GM23338 (cell line): ENCODE results near the gene TP53BP2. TPM values are rescaled to one million over a fixed set of nuclear protein-coding genes. Genes with fewer than 3 reads are reported as not detected.

Experiments
- ATAC-seq: fragments of 200-7000 bp; cut with Tn5 transposase; 3 replicates; pipeline ENCODE4 v1.9.1; 2020
- DNase-seq: peaks from one replicate; pipeline ENCODE4 v3.0.0-alpha.2; 2015; ENCODE audit warnings: low spot score
- H2AFZ ChIP-seq: fragments of 200-600 bp; sonication (generic); 2 replicates; pipeline ENCODE4 v1.8.0; 2016; ENCODE audit warnings: antibody characterized with exemption, mild to moderate bottlenecking, moderate library complexity
- H3F3A ChIP-seq: fragments of 200-600 bp; sonication (generic); replicated peaks from 2 replicates; pipeline ENCODE4 v1.8.0; 2017; ENCODE audit warnings: antibody characterized with exemption, mixed run types, low read depth
- H3K27ac ChIP-seq: fragments of 200-600 bp; sonication (generic); 2 replicates; pipeline ENCODE4 v1.6.1; 2016; ENCODE audit warnings: low read depth
- H3K27me3 ChIP-seq: fragments of 200-600 bp; sonication (generic); 2 replicates; pipeline ENCODE4 v1.8.0; 2016; ENCODE audit warnings: mild to moderate bottlenecking, mixed run types, moderate library complexity; ENCODE audit not compliant: insufficient read depth
- H3K36me3 ChIP-seq: fragments of 200-600 bp; sonication (generic); 2 replicates; pipeline ENCODE4 v1.8.0; 2016; ENCODE audit warnings: mild to moderate bottlenecking; ENCODE audit not compliant: insufficient read depth
- H3K4me1 ChIP-seq: fragments of 200-600 bp; sonication (generic); 2 replicates; pipeline ENCODE4 v1.8.0; 2016; ENCODE audit warnings: mild to moderate bottlenecking, moderate library complexity; ENCODE audit not compliant: insufficient read depth
- H3K4me2 ChIP-seq: fragments of 200-600 bp; sonication (generic); 2 replicates; pipeline ENCODE4 v1.7.1; 2017; ENCODE audit warnings: mixed run types
- H3K4me3 ChIP-seq: fragments of 200-600 bp; sonication (generic); 2 replicates; pipeline ENCODE4 v1.6.1; 2016; ENCODE audit warnings: mixed run types
- H3K79me2 ChIP-seq: fragments of 200-600 bp; sonication (generic); replicated peaks from 2 replicates; pipeline ENCODE4 v1.8.0; 2017; ENCODE audit warnings: mild to moderate bottlenecking; ENCODE audit not compliant: insufficient read depth
- H3K9me2 ChIP-seq: fragments of 200-600 bp; sonication (generic); 2 replicates; pipeline ENCODE4 v1.8.0; 2017; ENCODE audit not compliant: insufficient read depth
- H4K20me1 ChIP-seq: fragments of 200-600 bp; sonication (generic); replicated peaks from 2 replicates; pipeline ENCODE4 v1.8.0; 2017; ENCODE audit warnings: mild to moderate bottlenecking; ENCODE audit not compliant: insufficient read depth
- H3K27ac Mint-ChIP-seq: 2 replicates; pipeline ENCODE4 v1.8.0; 2020; ENCODE audit warnings: inconsistent platforms, mild to moderate bottlenecking, moderate library complexity, mixed read lengths
- H3K27me3 Mint-ChIP-seq: 3 replicates; pipeline ENCODE4 v1.8.0; 2022; ENCODE audit warnings: low read depth, mild to moderate bottlenecking, moderate library complexity, mixed read lengths, inconsistent platforms; ENCODE audit not compliant: insufficient read depth, poor library complexity
- H3K36me3 Mint-ChIP-seq: 3 replicates; pipeline ENCODE4 v1.8.0; 2021; ENCODE audit warnings: low read depth, mild to moderate bottlenecking, inconsistent platforms, moderate library complexity, mixed read lengths
- H3K4me1 Mint-ChIP-seq: 3 replicates; pipeline ENCODE4 v1.8.0; 2020; ENCODE audit warnings: mild to moderate bottlenecking, inconsistent platforms, mixed read lengths
- H3K4me3 Mint-ChIP-seq: 3 replicates; pipeline ENCODE4 v1.8.0; 2021; ENCODE audit warnings: moderate library complexity, mild to moderate bottlenecking, inconsistent platforms, mixed read lengths
- H3K9me3 Mint-ChIP-seq: 3 replicates; pipeline ENCODE4 v1.8.0; 2020; ENCODE audit warnings: moderate library complexity, mild to moderate bottlenecking, inconsistent platforms, mixed read lengths
- EZH2 ChIP-seq: fragments of 200-600 bp; sonication (generic); IDR thresholded peaks from one replicate; pipeline ENCODE4 v1.8.0; 2017; ENCODE audit warnings: antibody characterized with exemption, mild to moderate bottlenecking, low read depth; ENCODE audit not compliant: unreplicated experiment
- JUNB ChIP-seq: IDR thresholded peaks from one replicate; pipeline ENCODE4 v1.6.1; 2016; ENCODE audit warnings: antibody characterized with exemption; ENCODE audit not compliant: unreplicated experiment
- NANOG ChIP-seq: IDR thresholded peaks from 2 replicates; pipeline ENCODE4 v1.6.1; 2016; ENCODE audit warnings: antibody characterized with exemption, borderline replicate concordance
- POLR2AphosphoS5 ChIP-seq: IDR thresholded peaks from 2 replicates; pipeline ENCODE4 v1.6.1; 2016; ENCODE audit warnings: antibody characterized with exemption, low read depth
- REST ChIP-seq: IDR thresholded peaks from one replicate; pipeline ENCODE4 v1.6.1; 2018; ENCODE audit warnings: antibody characterized with exemption; ENCODE audit not compliant: unreplicated experiment
- STAT1 ChIP-seq: IDR thresholded peaks from one replicate; pipeline ENCODE4 v1.6.1; 2016; ENCODE audit warnings: antibody characterized with exemption; ENCODE audit not compliant: unreplicated experiment
- ZNF331 ChIP-seq: fragments of 250-450 bp; sonication (Bioruptor Pico); IDR thresholded peaks from 2 replicates; pipeline ENCODE4 v1.5.0; 2020; ENCODE audit warnings: low read depth, mild to moderate bottlenecking, moderate library complexity
- polyA plus RNA-seq: library from polyadenylated mRNA; unstranded; fragments of >200 nt; fragmentation: Nextera tagmentation; extraction: Ambion mirVana; gene quantifications from 2 replicates; pipeline ENCODE4 v1.2.1, GENCODE V29; 2016
- total RNA-seq: library from RNA; depleted of rRNA; stranded (reverse); fragments of >200 nt; shearing (Covaris generic); gene quantifications from 2 replicates; pipeline ENCODE4 v1.2.3, GENCODE V29; 2014
- TF ChIP-seq, protein P1 (sequence below): fragments of 250-450 bp; sonication (Bioruptor Pico); IDR thresholded peaks from 2 replicates; pipeline ENCODE4 v1.5.0; 2020; ENCODE audit warnings: mild to moderate bottlenecking, moderate library complexity

TP53BP2 gene
- total and polyA plus RNA-seq, 2 experiments from 2014 or later = 10.1 to 32.9 TPM

DNA sequence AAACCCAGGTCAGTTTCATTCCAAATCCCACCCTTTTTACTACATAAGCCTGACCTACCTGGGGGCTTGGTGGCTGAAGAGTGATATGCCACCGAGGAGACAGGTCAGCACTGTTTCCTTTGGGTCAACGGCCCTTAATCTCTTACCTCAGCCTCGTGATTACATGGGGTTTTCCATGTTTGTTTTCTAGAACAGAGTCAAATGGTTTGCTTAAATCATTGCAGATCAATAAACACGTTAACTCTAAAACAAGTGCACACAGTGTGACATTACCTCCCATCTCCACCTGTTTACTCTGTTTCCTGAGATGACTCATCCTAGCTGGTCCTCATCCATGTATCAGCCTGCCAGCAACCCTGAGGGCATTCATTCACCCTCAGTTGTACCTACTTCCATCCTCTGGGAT is 40.8 kb upstream of the TP53BP2 start (continued):
- TF ChIP-seq, protein P1, sequence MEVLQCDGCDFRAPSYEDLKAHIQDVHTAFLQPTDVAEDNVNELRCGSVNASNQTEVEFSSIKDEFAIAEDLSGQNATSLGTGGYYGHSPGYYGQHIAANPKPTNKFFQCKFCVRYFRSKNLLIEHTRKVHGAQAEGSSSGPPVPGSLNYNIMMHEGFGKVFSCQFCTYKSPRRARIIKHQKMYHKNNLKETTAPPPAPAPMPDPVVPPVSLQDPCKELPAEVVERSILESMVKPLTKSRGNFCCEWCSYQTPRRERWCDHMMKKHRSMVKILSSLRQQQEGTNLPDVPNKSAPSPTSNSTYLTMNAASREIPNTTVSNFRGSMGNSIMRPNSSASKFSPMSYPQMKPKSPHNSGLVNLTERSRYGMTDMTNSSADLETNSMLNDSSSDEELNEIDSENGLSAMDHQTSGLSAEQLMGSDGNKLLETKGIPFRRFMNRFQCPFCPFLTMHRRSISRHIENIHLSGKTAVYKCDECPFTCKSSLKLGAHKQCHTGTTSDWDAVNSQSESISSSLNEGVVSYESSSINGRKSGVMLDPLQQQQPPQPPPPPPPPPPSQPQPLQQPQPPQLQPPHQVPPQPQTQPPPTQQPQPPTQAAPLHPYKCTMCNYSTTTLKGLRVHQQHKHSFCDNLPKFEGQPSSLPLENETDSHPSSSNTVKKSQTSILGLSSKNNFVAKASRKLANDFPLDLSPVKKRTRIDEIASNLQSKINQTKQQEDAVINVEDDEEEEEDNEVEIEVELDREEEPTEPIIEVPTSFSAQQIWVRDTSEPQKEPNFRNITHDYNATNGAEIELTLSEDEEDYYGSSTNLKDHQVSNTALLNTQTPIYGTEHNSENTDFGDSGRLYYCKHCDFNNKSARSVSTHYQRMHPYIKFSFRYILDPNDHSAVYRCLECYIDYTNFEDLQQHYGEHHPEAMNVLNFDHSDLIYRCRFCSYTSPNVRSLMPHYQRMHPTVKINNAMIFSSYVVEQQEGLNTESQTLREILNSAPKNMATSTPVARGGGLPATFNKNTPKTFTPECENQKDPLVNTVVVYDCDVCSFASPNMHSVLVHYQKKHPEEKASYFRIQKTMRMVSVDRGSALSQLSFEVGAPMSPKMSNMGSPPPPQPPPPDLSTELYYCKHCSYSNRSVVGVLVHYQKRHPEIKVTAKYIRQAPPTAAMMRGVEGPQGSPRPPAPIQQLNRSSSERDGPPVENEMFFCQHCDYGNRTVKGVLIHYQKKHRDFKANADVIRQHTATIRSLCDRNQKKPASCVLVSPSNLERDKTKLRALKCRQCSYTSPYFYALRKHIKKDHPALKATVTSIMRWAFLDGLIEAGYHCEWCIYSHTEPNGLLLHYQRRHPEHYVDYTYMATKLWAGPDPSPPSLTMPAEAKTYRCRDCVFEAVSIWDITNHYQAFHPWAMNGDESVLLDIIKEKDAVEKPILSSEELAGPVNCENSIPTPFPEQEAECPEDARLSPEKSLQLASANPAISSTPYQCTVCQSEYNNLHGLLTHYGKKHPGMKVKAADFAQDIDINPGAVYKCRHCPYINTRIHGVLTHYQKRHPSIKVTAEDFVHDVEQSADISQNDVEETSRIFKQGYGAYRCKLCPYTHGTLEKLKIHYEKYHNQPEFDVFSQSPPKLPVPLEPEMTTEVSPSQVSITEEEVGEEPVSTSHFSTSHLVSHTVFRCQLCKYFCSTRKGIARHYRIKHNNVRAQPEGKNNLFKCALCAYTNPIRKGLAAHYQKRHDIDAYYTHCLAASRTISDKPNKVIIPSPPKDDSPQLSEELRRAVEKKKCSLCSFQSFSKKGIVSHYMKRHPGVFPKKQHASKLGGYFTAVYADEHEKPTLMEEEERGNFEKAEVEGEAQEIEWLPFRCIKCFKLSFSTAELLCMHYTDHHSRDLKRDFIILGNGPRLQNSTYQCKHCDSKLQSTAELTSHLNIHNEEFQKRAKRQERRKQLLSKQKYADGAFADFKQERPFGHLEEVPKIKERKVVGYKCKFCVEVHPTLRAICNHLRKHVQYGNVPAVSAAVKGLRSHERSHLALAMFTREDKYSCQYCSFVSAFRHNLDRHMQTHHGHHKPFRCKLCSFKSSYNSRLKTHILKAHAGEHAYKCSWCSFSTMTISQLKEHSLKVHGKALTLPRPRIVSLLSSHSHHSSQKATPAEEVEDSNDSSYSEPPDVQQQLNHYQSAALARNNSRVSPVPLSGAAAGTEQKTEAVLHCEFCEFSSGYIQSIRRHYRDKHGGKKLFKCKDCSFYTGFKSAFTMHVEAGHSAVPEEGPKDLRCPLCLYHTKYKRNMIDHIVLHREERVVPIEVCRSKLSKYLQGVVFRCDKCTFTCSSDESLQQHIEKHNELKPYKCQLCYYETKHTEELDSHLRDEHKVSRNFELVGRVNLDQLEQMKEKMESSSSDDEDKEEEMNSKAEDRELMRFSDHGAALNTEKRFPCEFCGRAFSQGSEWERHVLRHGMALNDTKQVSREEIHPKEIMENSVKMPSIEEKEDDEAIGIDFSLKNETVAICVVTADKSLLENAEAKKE (CRISPR knock-in tag) = no peak
- TF ChIP-seq EZH2 = no peak
- TF ChIP-seq NANOG = no peak
- no peak for TF ChIP-seq STAT1
- TF ChIP-seq JUNB = no peak
- TF ChIP-seq POLR2AphosphoS5 = no peak
- no peak for TF ChIP-seq ZNF331 (CRISPR knock-in tag)

- H3K79me2 ChIP-seq = no peaks in the 10 kb centered on the region
- no peaks in the 10 kb centered on the region for H3K9me3 Mint-ChIP-seq
- no peak overlapping the region for H3K27ac Mint-ChIP-seq
These were observed 39.9 kb upstream of the TP53BP2 start for GRCh38 chr1:223885614-223886013.

More at GRCh38 chr1:223885614-223886013, 39.9 kb upstream of the TP53BP2 start:
- H3K27me3 ChIP-seq = no peaks in the 10 kb centered on the region
- H2AFZ ChIP-seq = no peak overlapping the region
- H3F3A ChIP-seq = no peaks in the 10 kb centered on the region
- ATAC-seq = no peak
- no peaks in the 10 kb centered on the region for H4K20me1 ChIP-seq
- TF ChIP-seq ZNF331 (CRISPR knock-in tag) (no peak), REST (no peak)
- no peak overlapping the region for H3K27ac ChIP-seq
- no peaks in the 10 kb centered on the region for H3K4me1 ChIP-seq
- no peak for DNase-seq
- H3K9me2 ChIP-seq = 0 out of 2 replicates have a peak, but pooled peaks cover 2% of the 10 kb centered on the region
- peaks cover 7% of the 10 kb centered on the region; the same call in 2 of the 3 replicates for H3K4me1 Mint-ChIP-seq
- H3K4me3 ChIP-seq = no peak overlapping the region
- H3K27me3 Mint-ChIP-seq = peaks cover 2% of the 10 kb centered on the region
- no peak overlapping the region for H3K4me3 Mint-ChIP-seq
- no peaks in the 10 kb centered on the region for H3K36me3 ChIP-seq
- no peak overlapping the region for H3K4me2 ChIP-seq
- no peaks in the 10 kb centered on the region for H3K36me3 Mint-ChIP-seq
